Measurements from ENCODE around the gene FBXO3. TPM values are rescaled to one million over a fixed set of nuclear protein-coding genes. Genes with fewer than 3 reads are reported as not detected.
A peak's percentile ranks its signal among the peaks of the same experiment; 100 is the strongest.

FBXO3 gene
- total and polyA plus RNA-seq, 2 of the 13 experiments (the other 11 are each of a cell fraction or from before 2014, with no cell fraction given): 20.4 to 27.6 TPM

- H3K4me1 ChIP-seq (ENCODE audit: insufficient read depth, low read length): peaks cover 57% of the 10 kb centered on the region
- H3K9me3 ChIP-seq (ENCODE audit: low read length): no peaks in the 10 kb centered on the region
- H4K20me1 ChIP-seq (ENCODE audit: insufficient read depth, low read length): 0 out of 2 replicates have a peak, but pooled peaks cover 7% of the 10 kb centered on the region
- 1% methylated on average over 23 of the region's 48 CpGs for WGBS (ENCODE audit: low lambda C conversion rate)
- peak; percentile 95 for ATAC-seq
- H3K36me3 ChIP-seq (replicated peaks in 1 of 2; ENCODE audit: control insufficient read depth in 1 of 2, insufficient read depth in 2 of 2, low read length in 2 of 2): no peaks in the 10 kb centered on the region; a peak in 1 of 5 replicates
- ChIA-PET POLR2A (interaction anchor here (0.6 to 3.3 kb wide), 13 partner anchors 12 to 575 kb away, joined by 3 to 63 read pairs (median 6); partner anchors contain the start of genes C11orf91 and CSTF3), CTCF (ENCODE audit: low intra/inter-chr PET ratio, low total read pairs) (no interaction called here)
- H3K79me2 ChIP-seq (ENCODE audit: insufficient read depth, low read length): peaks cover 38% of the 10 kb centered on the region
- peak within 1 kb of the TSS; percentile 80 to 93 (median 92) for H3K4me3 ChIP-seq (replicated peaks in 1 of 3; ENCODE audit: insufficient read depth in 1 of 3, low read depth in 2 of 3, low read length in 3 of 3)
- peak within 1 kb of the TSS; percentile 88 for H3K9ac ChIP-seq (ENCODE audit: insufficient read depth, low read depth, low read length)
- H3K27me3 ChIP-seq (ENCODE audit: control insufficient read depth in 1 of 2, insufficient read depth in 2 of 2, low read length in 2 of 2): no peaks in the 10 kb centered on the region; a peak in 1 of 5 replicates
- in situ Hi-C loops (cut with HindIII; ENCODE audit: extremely low pct_ligation_motif_present, low pct_unique_long_range_greater_than_20kb): no loop called here
- no peak for FAIRE-seq
- peak within 1 kb of the TSS; percentile 99 for H3K4me2 ChIP-seq (ENCODE audit: low read depth, low read length)
- intact Hi-C loops (cut with micrococcal nuclease; ENCODE audit: unreplicated experiment): loop anchor here (5.0 kb wide), 1 partner anchor 36 kb away; the partner anchor contains the start of gene FBXO3
- no TSS peak for BruUV-seq (replicated peaks)
- peak; percentile 85 for DNase-seq (ENCODE audit: low spot score)
- H2AFZ ChIP-seq (ENCODE audit: low read length): peak within 1 kb of the TSS; percentile 66
- peak within 1 kb of the TSS; percentile 84 for H3K27ac ChIP-seq (ENCODE audit: extremely low read length, insufficient read depth, low read length)
- TF ChIP-seq NBN (conservative IDR thresholded peaks at IDR 0.05) (no peak), NCOA1 (CRISPR knock-in tag; IDR thresholded peaks at IDR 0.05) (no peak), NCOA2 (CRISPR knock-in tag; IDR thresholded peaks at IDR 0.05) (no peak), ZBTB21 (CRISPR knock-in tag; IDR thresholded peaks at IDR 0.05) (no peak), ARNT (IDR thresholded peaks at IDR 0.05) (no peak), ARNTL (CRISPR knock-in tag; IDR thresholded peaks at IDR 0.05) (no peak), ERF (CRISPR knock-in tag; IDR thresholded peaks at IDR 0.05) (peak; percentile 38; the same call in 1 of the 2 replicates), LCORL (IDR thresholded peaks at IDR 0.05) (no peak), LCORL (CRISPR knock-in tag; IDR thresholded peaks at IDR 0.05) (no peak), CHD4 (IDR thresholded peaks at IDR 0.05; ENCODE audit: borderline replicate concordance, low read length) (no peak)
- TF ChIP-seq, protein P1, sequence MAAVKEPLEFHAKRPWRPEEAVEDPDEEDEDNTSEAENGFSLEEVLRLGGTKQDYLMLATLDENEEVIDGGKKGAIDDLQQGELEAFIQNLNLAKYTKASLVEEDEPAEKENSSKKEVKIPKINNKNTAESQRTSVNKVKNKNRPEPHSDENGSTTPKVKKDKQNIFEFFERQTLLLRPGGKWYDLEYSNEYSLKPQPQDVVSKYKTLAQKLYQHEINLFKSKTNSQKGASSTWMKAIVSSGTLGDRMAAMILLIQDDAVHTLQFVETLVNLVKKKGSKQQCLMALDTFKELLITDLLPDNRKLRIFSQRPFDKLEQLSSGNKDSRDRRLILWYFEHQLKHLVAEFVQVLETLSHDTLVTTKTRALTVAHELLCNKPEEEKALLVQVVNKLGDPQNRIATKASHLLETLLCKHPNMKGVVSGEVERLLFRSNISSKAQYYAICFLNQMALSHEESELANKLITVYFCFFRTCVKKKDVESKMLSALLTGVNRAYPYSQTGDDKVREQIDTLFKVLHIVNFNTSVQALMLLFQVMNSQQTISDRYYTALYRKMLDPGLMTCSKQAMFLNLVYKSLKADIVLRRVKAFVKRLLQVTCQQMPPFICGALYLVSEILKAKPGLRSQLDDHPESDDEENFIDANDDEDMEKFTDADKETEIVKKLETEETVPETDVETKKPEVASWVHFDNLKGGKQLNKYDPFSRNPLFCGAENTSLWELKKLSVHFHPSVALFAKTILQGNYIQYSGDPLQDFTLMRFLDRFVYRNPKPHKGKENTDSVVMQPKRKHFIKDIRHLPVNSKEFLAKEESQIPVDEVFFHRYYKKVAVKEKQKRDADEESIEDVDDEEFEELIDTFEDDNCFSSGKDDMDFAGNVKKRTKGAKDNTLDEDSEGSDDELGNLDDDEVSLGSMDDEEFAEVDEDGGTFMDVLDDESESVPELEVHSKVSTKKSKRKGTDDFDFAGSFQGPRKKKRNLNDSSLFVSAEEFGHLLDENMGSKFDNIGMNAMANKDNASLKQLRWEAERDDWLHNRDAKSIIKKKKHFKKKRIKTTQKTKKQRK (IDR thresholded peaks at IDR 0.05; ENCODE audit: low read length): no peak
- TF ChIP-seq, protein P2, sequence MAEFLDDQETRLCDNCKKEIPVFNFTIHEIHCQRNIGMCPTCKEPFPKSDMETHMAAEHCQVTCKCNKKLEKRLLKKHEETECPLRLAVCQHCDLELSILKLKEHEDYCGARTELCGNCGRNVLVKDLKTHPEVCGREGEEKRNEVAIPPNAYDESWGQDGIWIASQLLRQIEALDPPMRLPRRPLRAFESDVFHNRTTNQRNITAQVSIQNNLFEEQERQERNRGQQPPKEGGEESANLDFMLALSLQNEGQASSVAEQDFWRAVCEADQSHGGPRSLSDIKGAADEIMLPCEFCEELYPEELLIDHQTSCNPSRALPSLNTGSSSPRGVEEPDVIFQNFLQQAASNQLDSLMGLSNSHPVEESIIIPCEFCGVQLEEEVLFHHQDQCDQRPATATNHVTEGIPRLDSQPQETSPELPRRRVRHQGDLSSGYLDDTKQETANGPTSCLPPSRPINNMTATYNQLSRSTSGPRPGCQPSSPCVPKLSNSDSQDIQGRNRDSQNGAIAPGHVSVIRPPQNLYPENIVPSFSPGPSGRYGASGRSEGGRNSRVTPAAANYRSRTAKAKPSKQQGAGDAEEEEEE (CRISPR knock-in tag; IDR thresholded peaks at IDR 0.05; ENCODE audit: borderline replicate concordance): no peak
- TF ChIP-seq, protein P3, sequence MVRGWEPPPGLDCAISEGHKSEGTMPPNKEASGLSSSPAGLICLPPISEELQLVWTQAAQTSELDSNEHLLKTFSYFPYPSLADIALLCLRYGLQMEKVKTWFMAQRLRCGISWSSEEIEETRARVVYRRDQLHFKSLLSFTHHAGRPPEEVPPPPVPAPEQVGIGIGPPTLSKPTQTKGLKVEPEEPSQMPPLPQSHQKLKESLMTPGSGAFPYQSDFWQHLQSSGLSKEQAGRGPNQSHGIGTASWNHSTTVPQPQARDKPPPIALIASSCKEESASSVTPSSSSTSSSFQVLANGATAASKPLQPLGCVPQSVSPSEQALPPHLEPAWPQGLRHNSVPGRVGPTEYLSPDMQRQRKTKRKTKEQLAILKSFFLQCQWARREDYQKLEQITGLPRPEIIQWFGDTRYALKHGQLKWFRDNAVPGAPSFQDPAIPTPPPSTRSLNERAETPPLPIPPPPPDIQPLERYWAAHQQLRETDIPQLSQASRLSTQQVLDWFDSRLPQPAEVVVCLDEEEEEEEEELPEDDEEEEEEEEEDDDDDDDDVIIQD (CRISPR knock-in tag; IDR thresholded peaks at IDR 0.05; ENCODE audit: low read depth): no peak
- TF ChIP-seq, protein P4, sequence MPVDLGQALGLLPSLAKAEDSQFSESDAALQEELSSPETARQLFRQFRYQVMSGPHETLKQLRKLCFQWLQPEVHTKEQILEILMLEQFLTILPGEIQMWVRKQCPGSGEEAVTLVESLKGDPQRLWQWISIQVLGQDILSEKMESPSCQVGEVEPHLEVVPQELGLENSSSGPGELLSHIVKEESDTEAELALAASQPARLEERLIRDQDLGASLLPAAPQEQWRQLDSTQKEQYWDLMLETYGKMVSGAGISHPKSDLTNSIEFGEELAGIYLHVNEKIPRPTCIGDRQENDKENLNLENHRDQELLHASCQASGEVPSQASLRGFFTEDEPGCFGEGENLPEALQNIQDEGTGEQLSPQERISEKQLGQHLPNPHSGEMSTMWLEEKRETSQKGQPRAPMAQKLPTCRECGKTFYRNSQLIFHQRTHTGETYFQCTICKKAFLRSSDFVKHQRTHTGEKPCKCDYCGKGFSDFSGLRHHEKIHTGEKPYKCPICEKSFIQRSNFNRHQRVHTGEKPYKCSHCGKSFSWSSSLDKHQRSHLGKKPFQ (CRISPR knock-in tag; IDR thresholded peaks at IDR 0.05; ENCODE audit: insufficient replicate concordance): peak; percentile 72
- TF ChIP-seq, protein P5, sequence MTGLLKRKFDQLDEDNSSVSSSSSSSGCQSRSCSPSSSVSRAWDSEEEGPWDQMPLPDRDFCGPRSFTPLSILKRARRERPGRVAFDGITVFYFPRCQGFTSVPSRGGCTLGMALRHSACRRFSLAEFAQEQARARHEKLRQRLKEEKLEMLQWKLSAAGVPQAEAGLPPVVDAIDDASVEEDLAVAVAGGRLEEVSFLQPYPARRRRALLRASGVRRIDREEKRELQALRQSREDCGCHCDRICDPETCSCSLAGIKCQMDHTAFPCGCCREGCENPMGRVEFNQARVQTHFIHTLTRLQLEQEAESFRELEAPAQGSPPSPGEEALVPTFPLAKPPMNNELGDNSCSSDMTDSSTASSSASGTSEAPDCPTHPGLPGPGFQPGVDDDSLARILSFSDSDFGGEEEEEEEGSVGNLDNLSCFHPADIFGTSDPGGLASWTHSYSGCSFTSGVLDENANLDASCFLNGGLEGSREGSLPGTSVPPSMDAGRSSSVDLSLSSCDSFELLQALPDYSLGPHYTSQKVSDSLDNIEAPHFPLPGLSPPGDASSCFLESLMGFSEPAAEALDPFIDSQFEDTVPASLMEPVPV (CRISPR knock-in tag; IDR thresholded peaks at IDR 0.05): no peak; the same call in 1 of the 2 replicates
These were observed 38.0 kb downstream of the FBXO3 start, which contains the start of gene CD59 for GRCh38 chr11:33736148-33736812. TSS of gene CD59 (minus strand) at chr11:33736423. CDS start at chr11:33722445, 13,978 bp downstream.

All from HepG2 (cell line).